Measurements from ENCODE around the gene MED27.

The MED27 gene

GRCh38 chr9:131879911-131880290, 199.8 kb downstream of the MED27 start:
- DNase-seq (ENCODE audit: low spot score): no peak

- DNase-seq (ENCODE audit: low spot score): no peak
Observed at GRCh38 chr9:131879181-131879910, 200.3 kb downstream of the MED27 start.

- DNase-seq (ENCODE audit: low spot score): no peak
Observed at GRCh38 chr9:131876486-131876885, 203.2 kb downstream of the MED27 start.

- no peak for DNase-seq (ENCODE audit: low spot score)
Observed at GRCh38 chr9:131875828-131876485, 203.7 kb downstream of the MED27 start.

GRCh38 chr9:131874916-131875670, 204.6 kb downstream of the MED27 start:
- no peak for DNase-seq (ENCODE audit: low spot score)

- DNase-seq (ENCODE audit: low spot score): no peak
Observed at GRCh38 chr9:131874447-131874846, 205.2 kb downstream of the MED27 start.

- no peak for DNase-seq (ENCODE audit: low spot score)
Observed at GRCh38 chr9:131873891-131874440, 205.7 kb downstream of the MED27 start.

GRCh38 chr9:131873335-131873734, 206.3 kb downstream of the MED27 start:
- DNase-seq (ENCODE audit: low spot score): no peak

- no peak for DNase-seq (ENCODE audit: low spot score)
Observed at GRCh38 chr9:131872702-131873101, 207.0 kb downstream of the MED27 start.

GRCh38 chr9:131872006-131872405, 207.7 kb downstream of the MED27 start:
- no peak for DNase-seq (ENCODE audit: low spot score)

GRCh38 chr9:131870156-131870555, 209.5 kb downstream of the MED27 start:
- no peak for DNase-seq (ENCODE audit: low spot score)

GRCh38 chr9:131869348-131869747, 210.3 kb downstream of the MED27 start:
- no peak for DNase-seq (ENCODE audit: low spot score)

- DNase-seq (ENCODE audit: low spot score): peak; percentile 67
Observed at GRCh38 chr9:131868766-131869165, 210.9 kb downstream of the MED27 start.

GRCh38 chr9:131867611-131868192, 212.0 kb downstream of the MED27 start:
- DNase-seq (ENCODE audit: low spot score): no peak

GRCh38 chr9:131865446-131866195, 214.0 kb downstream of the MED27 start:
- DNase-seq (ENCODE audit: low spot score): no peak

- DNase-seq (ENCODE audit: low spot score): no peak
Observed at GRCh38 chr9:131864531-131864930, 215.1 kb downstream of the MED27 start.

GRCh38 chr9:131863306-131863896, 216.3 kb downstream of the MED27 start:
- no peak for DNase-seq (ENCODE audit: low spot score)

GRCh38 chr9:131862261-131862660, 217.4 kb downstream of the MED27 start:
- DNase-seq (ENCODE audit: low spot score): no peak

GRCh38 chr9:131860430-131860829, 219.2 kb downstream of the MED27 start:
- DNase-seq (ENCODE audit: low spot score): no peak

GRCh38 chr9:131858147-131858546, 221.5 kb downstream of the MED27 start:
- DNase-seq (ENCODE audit: low spot score): peak; percentile 28

- no peak for DNase-seq (ENCODE audit: low spot score)
Observed at GRCh38 chr9:131856105-131856504, 223.6 kb downstream of the MED27 start.
